ENCODE results near the gene SELENOS. TPM values are rescaled to one million over a fixed set of nuclear protein-coding genes. Genes with fewer than 3 reads are reported as not detected.
A peak's percentile ranks its signal among the peaks of the same experiment; 100 is the strongest.

Gene SELENOS
- total and polyA plus RNA-seq, 7 donors, result 25.7 to 201 (median 98.9) TPM

GRCh38 chr15:101262551-101262950 lies 14.7 kb downstream of the SELENOS start:
- no peak overlapping the region for H3K27ac ChIP-seq
- H3K27me3 ChIP-seq (ENCODE audit: insufficient read depth in 3 of 3, low read length in 2 of 3), result no peaks in the 10 kb centered on the region
- intact Hi-C loops (cut with DNase I), result loop anchor here in 1 of 2 donors (10.0 kb wide), 2 partner anchors 348 to 648 kb away; partner anchors contain the start of gene LRRK1
- 80 to 89% (median 82%) methylated on average over 4 of the region's 4 CpGs for WGBS, 3 donors
- DNase-seq (no peak), ATAC-seq (no peak)
- H3K4me3 ChIP-seq, result no peak overlapping the region
- H3K9me3 ChIP-seq, result no peaks in the 10 kb centered on the region
- TF ChIP-seq CTCF (IDR thresholded peaks at IDR 0.05), result no peak
- H3K4me1 ChIP-seq, result no peaks in the 10 kb centered on the region
- no peaks in the 10 kb centered on the region for H3K36me3 ChIP-seq (ENCODE audit: insufficient read depth in 1 of 2, low read depth in 1 of 2)

- DNase-seq (peak in 1 of 2 donors; percentile 48), ATAC-seq (peak; percentile 78 to 94 (median 82))
- no peaks in the 10 kb centered on the region for H3K27me3 ChIP-seq (ENCODE audit: insufficient read depth in 3 of 3, low read length in 2 of 3)
- intact Hi-C loops (cut with DNase I), result loop anchor here (1.0 to 10.0 kb wide), 4 partner anchors 134 to 334 kb away; no protein-coding TSS in a partner anchor
- no peaks in the 10 kb centered on the region for H3K9me3 ChIP-seq
- 25 to 31% (median 29%) methylated on average over 11 of the region's 11 CpGs for whole genome bisulfite sequencing, 3 donors
- H3K4me1 ChIP-seq, result no peaks in the 10 kb centered on the region
- H3K36me3 ChIP-seq (ENCODE audit: insufficient read depth in 1 of 2, low read depth in 1 of 2), result no peaks in the 10 kb centered on the region
- no peak overlapping the region for H3K4me3 ChIP-seq
- no peak overlapping the region for H3K27ac ChIP-seq
- TF ChIP-seq CTCF (IDR thresholded peaks at IDR 0.05), result peak; percentile 90
These were observed 18.8 kb downstream of the SELENOS start for GRCh38 chr15:101258238-101259144.

GRCh38 chr15:101256757-101257156 lies 20.5 kb downstream of the SELENOS start:
- WGBS, 3 donors, result 83 to 85% (median 85%) methylated on average over 6 of the region's 6 CpGs

GRCh38 chr15:101255615-101256241 lies 21.6 kb downstream of the SELENOS start:
- Histone ChIP-seq H3K4me1 (peaks cover 6% of the 10 kb centered on the region), H3K36me3 (ENCODE audit: insufficient read depth in 1 of 2, low read depth in 1 of 2) (no peaks in the 10 kb centered on the region), H3K9me3 (no peaks in the 10 kb centered on the region), H3K27ac (no peak overlapping the region), H3K27me3 (ENCODE audit: insufficient read depth in 3 of 3, low read length in 2 of 3) (no peaks in the 10 kb centered on the region), H3K4me3 (no peak overlapping the region)
- DNase-seq (no peak), ATAC-seq (no peak)
- no peak for TF ChIP-seq CTCF (IDR thresholded peaks at IDR 0.05)
- intact Hi-C loops (cut with DNase I), result loop anchor here (2.0 to 10.0 kb wide), 3 partner anchors 131 to 331 kb away; no protein-coding TSS in a partner anchor
- 50 to 56% (median 51%) methylated on average over 8 of the region's 8 CpGs for WGBS, 3 donors

More at GRCh38 chr15:101256757-101257156, 20.5 kb downstream of the SELENOS start:
- Histone ChIP-seq H3K27me3 (ENCODE audit: insufficient read depth in 3 of 3, low read length in 2 of 3) (no peaks in the 10 kb centered on the region), H3K27ac (no peak overlapping the region), H3K4me1 (peaks cover 6% of the 10 kb centered on the region), H3K36me3 (ENCODE audit: insufficient read depth in 1 of 2, low read depth in 1 of 2) (no peaks in the 10 kb centered on the region), H3K9me3 (no peaks in the 10 kb centered on the region), H3K4me3 (no peak overlapping the region)
- ATAC-seq (no peak), DNase-seq (no peak)
- intact Hi-C loops (cut with DNase I), result loop anchor here (1.0 to 10.0 kb wide), 3 partner anchors 132 to 332 kb away; no protein-coding TSS in a partner anchor
- no peak for TF ChIP-seq CTCF (IDR thresholded peaks at IDR 0.05)

All from psoas muscle (tissue), 8 donors.